Measurements from ENCODE around the gene CALHM2.
"Not testable (repeated sequence)": the region's sequence is repeated elsewhere in the genome, so short reads cannot be mapped to it uniquely, and the experiment has no call there.

Gene CALHM2

DNA sequence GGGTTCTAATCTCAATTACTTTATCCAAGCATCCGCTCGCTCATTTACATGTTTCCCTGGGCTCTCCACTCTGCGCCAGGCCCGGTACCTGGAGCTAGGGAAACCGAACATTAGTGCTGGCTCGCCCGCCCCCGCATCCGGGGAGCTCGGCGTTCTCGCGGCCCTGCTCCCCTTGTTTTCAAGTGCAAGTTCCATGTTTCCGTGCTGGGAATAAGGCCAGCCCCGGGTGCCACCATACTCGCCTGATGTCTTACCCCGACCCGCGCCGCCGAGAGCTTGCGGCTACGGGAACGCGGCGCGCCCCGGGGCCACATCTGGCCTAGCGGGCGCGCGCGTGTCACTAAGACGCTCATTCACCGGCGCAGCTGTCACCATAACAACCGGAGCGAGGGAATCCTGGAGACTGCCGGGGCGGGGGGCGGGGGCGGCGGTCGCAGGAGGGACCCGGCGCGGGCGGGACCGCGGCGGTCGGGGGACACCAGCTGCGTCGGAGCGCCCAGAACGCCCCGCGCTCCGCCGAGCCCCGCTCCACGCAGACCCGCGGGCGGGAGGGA lies 41.3 kb upstream of the CALHM2 start, which contains the start of gene NEURL1:
Gene NEURL1, plus strand, starts transcription at position 344 of the 554 bp plus-strand sequence. CDS start 683 bp downstream, outside the sequence.
- TF ChIP-seq POLR2A (IDR thresholded peaks at IDR 0.05; ENCODE audit: low read depth, low read length): no peak
- no peak for TF ChIP-seq SPI1 (IDR thresholded peaks at IDR 0.05; ENCODE audit: low read depth, low read length)
- no peak for TF ChIP-seq POLR2AphosphoS5 (IDR thresholded peaks at IDR 0.05; ENCODE audit: low read depth, low read length)
- no peak for TF ChIP-seq TAF1 (IDR thresholded peaks at IDR 0.05; ENCODE audit: low read depth, low read length)
- TF ChIP-seq POU2F2 (IDR thresholded peaks at IDR 0.05; ENCODE audit: low read depth, low read length): no peak
- TF ChIP-seq PAX5 (IDR thresholded peaks at IDR 0.05; ENCODE audit: insufficient read depth, low read length, severe bottlenecking): no peak
- DNase-seq (ENCODE audit: insufficient read length, low spot score) (peak; percentile 37), FAIRE-seq (peak; percentile 63)

GRCh38 chr10:103492655-103493261 lies 40.6 kb upstream of the CALHM2 start:
- DNase-seq (ENCODE audit: insufficient read length, low spot score) (no peak), FAIRE-seq (no peak)
- TF ChIP-seq POLR2AphosphoS5 (IDR thresholded peaks at IDR 0.05; ENCODE audit: low read depth, low read length): no peak
- TF ChIP-seq SPI1 (IDR thresholded peaks at IDR 0.05; ENCODE audit: low read depth, low read length): no peak
- no peak for TF ChIP-seq PAX5 (IDR thresholded peaks at IDR 0.05; ENCODE audit: insufficient read depth, low read length, severe bottlenecking)
- TF ChIP-seq TAF1 (IDR thresholded peaks at IDR 0.05; ENCODE audit: low read depth, low read length): no peak
- TF ChIP-seq POLR2A (IDR thresholded peaks at IDR 0.05; ENCODE audit: low read depth, low read length): no peak

DNA sequence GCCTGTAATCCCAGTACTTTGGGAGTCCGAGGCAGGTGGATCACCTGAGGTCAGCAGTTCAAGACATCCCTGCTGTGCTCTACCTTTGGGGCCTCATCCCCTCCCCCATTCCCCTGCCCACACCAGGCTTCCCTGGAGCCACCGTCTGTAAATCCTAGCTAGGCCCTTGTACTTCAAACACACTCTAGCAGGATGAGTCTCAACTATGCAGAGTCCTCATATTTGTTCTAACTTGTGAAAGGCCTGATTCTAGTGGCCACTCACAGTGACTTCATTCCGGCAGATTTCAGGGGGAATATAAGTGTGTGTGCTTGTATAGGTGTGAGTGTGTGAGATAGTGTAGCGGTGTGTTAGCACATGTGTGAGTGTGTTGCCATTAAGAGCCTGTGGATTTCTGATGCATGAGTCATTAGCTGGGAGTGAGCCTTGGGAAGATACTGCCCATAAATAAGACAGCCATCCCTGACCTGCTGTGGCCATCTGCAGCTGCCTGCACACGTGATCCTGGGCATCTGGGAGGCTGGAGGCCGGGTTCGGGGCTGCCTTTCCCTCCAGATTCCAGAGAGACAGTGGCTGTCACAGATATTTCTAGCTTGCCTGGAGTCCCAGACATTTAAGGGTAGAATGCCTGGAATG lies 39.7 kb upstream of the CALHM2 start:
- TF ChIP-seq POLR2A (IDR thresholded peaks at IDR 0.05; ENCODE audit: low read depth, low read length) (no peak), TAF1 (IDR thresholded peaks at IDR 0.05; ENCODE audit: low read depth, low read length) (no peak), POU2F2 (IDR thresholded peaks at IDR 0.05; ENCODE audit: low read depth, low read length) (no peak), PAX5 (IDR thresholded peaks at IDR 0.05; ENCODE audit: insufficient read depth, low read length, severe bottlenecking) (no peak), POLR2AphosphoS5 (IDR thresholded peaks at IDR 0.05; ENCODE audit: low read depth, low read length) (no peak), SPI1 (IDR thresholded peaks at IDR 0.05; ENCODE audit: low read depth, low read length) (no peak)
- no peak for DNase-seq (ENCODE audit: insufficient read length, low spot score)
- FAIRE-seq: no peak

GRCh38 chr10:103490986-103491314 lies 38.8 kb upstream of the CALHM2 start:
- FAIRE-seq: no peak
- no peak for DNase-seq (ENCODE audit: insufficient read length, low spot score)
- no peak for TF ChIP-seq PAX5 (IDR thresholded peaks at IDR 0.05; ENCODE audit: insufficient read depth, low read length, severe bottlenecking)
- no peak for TF ChIP-seq POLR2A (IDR thresholded peaks at IDR 0.05; ENCODE audit: low read depth, low read length)
- TF ChIP-seq SPI1 (IDR thresholded peaks at IDR 0.05; ENCODE audit: low read depth, low read length): no peak
- no peak; the same call in 1 of the 2 replicates for TF ChIP-seq POU2F2 (IDR thresholded peaks at IDR 0.05; ENCODE audit: low read depth, low read length)
- TF ChIP-seq TAF1 (IDR thresholded peaks at IDR 0.05; ENCODE audit: low read depth, low read length): no peak
- TF ChIP-seq POLR2AphosphoS5 (IDR thresholded peaks at IDR 0.05; ENCODE audit: low read depth, low read length): no peak

DNA sequence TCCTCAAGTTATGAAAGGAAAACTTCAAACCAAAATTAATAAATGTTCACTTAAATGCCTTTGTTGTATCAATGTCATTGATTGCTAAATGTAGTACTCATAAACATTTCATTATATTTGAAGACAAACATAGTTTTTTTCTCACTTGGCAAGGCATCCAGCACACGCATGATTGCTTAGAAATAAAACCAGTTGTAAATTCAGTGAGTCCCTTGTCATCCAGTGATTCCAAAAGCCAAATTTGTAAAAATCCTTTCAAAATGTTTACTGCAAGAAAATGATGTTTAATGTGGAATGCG lies 35.2 kb upstream of the CALHM2 start:
- no peak for DNase-seq (ENCODE audit: insufficient read length, low spot score)
- TF ChIP-seq POU2F2 (IDR thresholded peaks at IDR 0.05; ENCODE audit: low read depth, low read length): no peak
- no peak for TF ChIP-seq POLR2A (IDR thresholded peaks at IDR 0.05; ENCODE audit: low read depth, low read length)
- TF ChIP-seq TAF1 (IDR thresholded peaks at IDR 0.05; ENCODE audit: low read depth, low read length): no peak
- TF ChIP-seq POLR2AphosphoS5 (IDR thresholded peaks at IDR 0.05; ENCODE audit: low read depth, low read length): no peak
- no peak for TF ChIP-seq SPI1 (IDR thresholded peaks at IDR 0.05; ENCODE audit: low read depth, low read length)
- no peak for TF ChIP-seq PAX5 (IDR thresholded peaks at IDR 0.05; ENCODE audit: insufficient read depth, low read length, severe bottlenecking)
- no peak for FAIRE-seq

DNA sequence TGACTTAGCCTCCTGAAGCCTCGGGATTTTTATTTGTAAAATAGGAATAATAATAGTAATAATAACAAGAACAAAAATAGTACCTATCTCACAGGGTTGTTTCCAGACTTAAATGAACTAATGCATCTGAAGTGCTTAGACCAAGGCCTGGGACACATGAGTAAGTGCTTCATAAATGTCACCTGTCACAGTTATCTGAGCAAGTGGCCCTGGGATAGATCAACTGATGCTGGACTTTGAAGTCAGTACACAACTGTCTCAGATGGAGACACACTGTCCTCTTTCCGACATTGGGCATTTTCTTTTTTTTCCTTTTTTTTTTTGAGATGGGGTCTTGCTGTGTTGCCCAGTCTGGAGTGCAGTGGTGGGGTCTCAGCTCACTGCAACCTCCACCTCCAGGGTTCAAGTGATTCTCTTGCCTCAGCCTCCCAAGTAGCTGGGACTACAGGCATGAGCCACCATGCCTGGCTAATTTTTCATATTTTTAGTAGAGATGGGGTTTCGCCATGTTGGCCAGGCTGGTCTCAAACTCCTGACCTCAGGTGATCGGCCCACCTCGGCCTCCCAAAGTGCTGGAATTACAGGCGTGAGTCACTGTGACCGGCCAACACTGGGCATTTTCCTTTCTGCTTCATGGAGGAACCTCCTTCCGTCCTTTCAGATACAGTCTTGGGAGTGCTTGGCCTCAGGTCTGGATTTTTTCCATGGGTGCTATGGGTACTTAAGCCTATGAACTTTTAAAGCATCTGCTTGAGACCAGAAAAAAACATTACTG lies 34.7 kb upstream of the CALHM2 start:
- FAIRE-seq: not testable (repeated sequence)

GRCh38 chr10:103481974-103482531 lies 29.9 kb upstream of the CALHM2 start:
- peak; percentile 98 for FAIRE-seq
- peak; percentile 51 for DNase-seq (ENCODE audit: insufficient read length, low spot score)
- TF ChIP-seq SPI1 (IDR thresholded peaks at IDR 0.05; ENCODE audit: low read depth, low read length) (peak; percentile 75), POLR2AphosphoS5 (IDR thresholded peaks at IDR 0.05; ENCODE audit: low read depth, low read length) (no peak)

More for the DNA sequence above, 34.7 kb upstream of the CALHM2 start:
- not testable (repeated sequence) for DNase-seq (ENCODE audit: insufficient read length, low spot score)

DNA sequence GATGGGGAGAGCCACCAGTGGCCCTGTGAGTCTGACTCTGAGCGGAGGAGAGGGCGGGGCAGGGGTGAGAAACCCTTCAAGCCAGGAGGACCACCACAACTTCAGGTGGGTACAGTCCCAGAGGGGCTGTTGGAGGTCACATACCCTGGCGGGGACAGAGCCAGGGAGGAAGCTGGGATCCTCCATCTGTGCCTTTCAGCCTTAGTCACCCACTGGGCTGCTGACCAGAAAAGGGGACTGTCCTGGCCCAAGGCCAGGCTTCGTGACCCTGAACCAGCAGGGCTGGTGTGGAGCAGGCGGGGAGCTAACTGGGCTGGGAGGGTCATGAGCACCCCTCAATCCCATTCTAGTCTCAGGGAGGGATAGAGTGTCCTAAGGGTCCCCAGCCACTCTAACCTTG lies 28.4 kb upstream of the CALHM2 start:
- FAIRE-seq (no peak), DNase-seq (ENCODE audit: insufficient read length, low spot score) (no peak)
- no peak for TF ChIP-seq TAF1 (IDR thresholded peaks at IDR 0.05; ENCODE audit: low read depth, low read length)
- no peak for TF ChIP-seq POLR2AphosphoS5 (IDR thresholded peaks at IDR 0.05; ENCODE audit: low read depth, low read length)
- no peak for TF ChIP-seq POU2F2 (IDR thresholded peaks at IDR 0.05; ENCODE audit: low read depth, low read length)
- no peak for TF ChIP-seq SPI1 (IDR thresholded peaks at IDR 0.05; ENCODE audit: low read depth, low read length)
- no peak for TF ChIP-seq POLR2A (IDR thresholded peaks at IDR 0.05; ENCODE audit: low read depth, low read length)
- no peak for TF ChIP-seq PAX5 (IDR thresholded peaks at IDR 0.05; ENCODE audit: insufficient read depth, low read length, severe bottlenecking)

- FAIRE-seq: no peak
- DNase-seq (ENCODE audit: insufficient read length, low spot score): no peak
- TF ChIP-seq POU2F2 (IDR thresholded peaks at IDR 0.05; ENCODE audit: low read depth, low read length) (no peak), PAX5 (IDR thresholded peaks at IDR 0.05; ENCODE audit: insufficient read depth, low read length, severe bottlenecking) (no peak), SPI1 (IDR thresholded peaks at IDR 0.05; ENCODE audit: low read depth, low read length) (no peak)
Measured at GRCh38 chr10:103479135-103479534, 27.0 kb upstream of the CALHM2 start, which contains the start of gene CALHM3. Gene CALHM3, minus strand, starts transcription at chr10:103479240. Its CDS starts 208 bp downstream, at chr10:103479032.

All from GM12891 (cell line).